HepG2 (cell line): ENCODE data around the gene MEX3A. TPM values are rescaled to one million over a fixed set of nuclear protein-coding genes. Genes with fewer than 3 reads are reported as not detected.

Experiments
- ATF1 ChIP-seq: IDR thresholded peaks from 2 replicates; pipeline ENCODE4 v1.6.1; 2016; ENCODE audit warnings: mild to moderate bottlenecking, control low read depth
- CENPBD1 ChIP-seq: sonication (generic); formaldehyde crosslinking; IDR thresholded peaks from 2 replicates; pipeline ENCODE4 v1.8.0; 2022; ENCODE audit warnings: missing genetic modification reagents, low read depth, mild to moderate bottlenecking, borderline replicate concordance
- FOSL1 ChIP-seq: sonication (generic); formaldehyde crosslinking; IDR thresholded peaks from 2 replicates; pipeline ENCODE4 v1.9.0; 2021; ENCODE audit warnings: missing genetic modification reagents, borderline replicate concordance
- FOXP1 ChIP-seq, 2 experiments: fragments of 450-650 bp in 1 of 2; IDR thresholded peaks; 2 replicates each; pipeline ENCODE4 v1.6.1; 2017 to 2018; ENCODE audit warnings: antibody characterized with exemption in 1 of 2
- HNRNPLL ChIP-seq: fragments of 200-400 bp; formaldehyde crosslinking; IDR thresholded peaks from 2 replicates; pipeline ENCODE4 v1.6.1; 2017; ENCODE audit warnings: mild to moderate bottlenecking, low read depth, low read length; ENCODE audit not compliant: poor library complexity, severe bottlenecking
- ISL2 ChIP-seq: sonication (generic); formaldehyde crosslinking; IDR thresholded peaks from 2 replicates; pipeline ENCODE4 v1.5.0; 2020; ENCODE audit warnings: missing genetic modification reagents
- MATR3 ChIP-seq: sonication (generic); formaldehyde crosslinking; IDR thresholded peaks from 2 replicates; pipeline ENCODE4 v1.4.0; 2020; ENCODE audit warnings: missing genetic modification reagents
- MIER3 ChIP-seq: IDR thresholded peaks from 2 replicates; pipeline ENCODE4 v1.6.1; 2016; ENCODE audit warnings: missing compliant biosample characterization, borderline replicate concordance
- MTF2 ChIP-seq: sonication (generic); formaldehyde crosslinking; IDR thresholded peaks from 2 replicates; pipeline ENCODE4 v1.5.0; 2020; ENCODE audit warnings: missing genetic modification reagents, borderline replicate concordance
- ONECUT2 ChIP-seq: sonication (generic); formaldehyde crosslinking; IDR thresholded peaks from 2 replicates; pipeline ENCODE4 v1.4.0; 2020; ENCODE audit warnings: missing genetic modification reagents
- STAT6 ChIP-seq: sonication (generic); formaldehyde crosslinking; IDR thresholded peaks from 2 replicates; pipeline ENCODE4 v1.4.0; 2020; ENCODE audit warnings: missing genetic modification reagents, mild to moderate bottlenecking, borderline replicate concordance
- THAP8 ChIP-seq: sonication (generic); formaldehyde crosslinking; IDR thresholded peaks from 2 replicates; pipeline ENCODE4 v1.5.1; 2020; ENCODE audit warnings: missing genetic modification reagents, mild to moderate bottlenecking, borderline replicate concordance
- TOE1 ChIP-seq: sonication (generic); formaldehyde crosslinking; IDR thresholded peaks from 2 replicates; pipeline ENCODE4 v1.4.0; 2020; ENCODE audit warnings: mild to moderate bottlenecking, missing genetic modification reagents
- XBP1 ChIP-seq: sonication (generic); formaldehyde crosslinking; IDR thresholded peaks from 2 replicates; pipeline ENCODE4 v1.5.0; 2020; ENCODE audit warnings: missing genetic modification reagents
- XRCC5 ChIP-seq: fragments of 200-400 bp; formaldehyde crosslinking; optimal IDR thresholded peaks from 2 replicates; pipeline ENCODE3; 2017; ENCODE audit warnings: mild to moderate bottlenecking, low read length
- ZNF10 ChIP-seq: sonication (generic); formaldehyde crosslinking; IDR thresholded peaks from 2 replicates; pipeline ENCODE4 v1.4.0; 2020; ENCODE audit warnings: mild to moderate bottlenecking, low read depth, missing genetic modification reagents, borderline replicate concordance
- ZNF556 ChIP-seq: sonication (generic); formaldehyde crosslinking; IDR thresholded peaks from 2 replicates; pipeline ENCODE4 v1.4.0; 2020; ENCODE audit warnings: mild to moderate bottlenecking, missing genetic modification reagents, borderline replicate concordance
- ZNF773 ChIP-seq: sonication (generic); formaldehyde crosslinking; IDR thresholded peaks from 2 replicates; pipeline ENCODE4 v1.4.0; 2020; ENCODE audit warnings: missing genetic modification reagents, borderline replicate concordance
- polyA plus RNA-seq, 8 experiments: library from polyadenylated mRNA; depleted of rRNA in 3 of 8; stranded (reverse) in 7 of 8; unstranded in 1 of 8; fragments of >200 nt; fragmentation: Illumina TruSeq in 4 of 8; extraction: Trizol in 4 of 8; gene quantifications; 2 replicates each; pipeline versions ENCODE4 v1.2.1 to v1.2.3, GENCODE V29; 2011 to 2016; ENCODE audit warnings: low read depth in 4 of 8, missing spikeins in 1 of 8, mixed read lengths in 1 of 8; ENCODE audit not compliant: insufficient read depth in 1 of 8
- total RNA-seq, 5 experiments: library from RNA; depleted of rRNA; stranded (reverse); fragments of >200 nt; fragmentation: Illumina TruSeq; extraction: Trizol; gene quantifications; 2 replicates each; pipeline ENCODE4 v1.2.3, GENCODE V29; 2016; ENCODE audit warnings: low read depth in 1 of 5
- TF ChIP-seq, protein P1 (sequence below): fragments of 450-650 bp; IDR thresholded peaks from 2 replicates; pipeline ENCODE4 v1.6.1; 2017; ENCODE audit warnings: mild to moderate bottlenecking
- TF ChIP-seq, protein P2 (sequence below): sonication (generic); formaldehyde crosslinking; IDR thresholded peaks from 2 replicates; pipeline ENCODE4 v1.9.0; 2021; ENCODE audit warnings: missing genetic modification reagents, borderline replicate concordance

The MEX3A gene
- total and polyA plus RNA-seq, 2 of the 13 experiments (the other 11 are each of a cell fraction or from before 2014, with no cell fraction given): 7.6 to 9.1 TPM

DNA sequence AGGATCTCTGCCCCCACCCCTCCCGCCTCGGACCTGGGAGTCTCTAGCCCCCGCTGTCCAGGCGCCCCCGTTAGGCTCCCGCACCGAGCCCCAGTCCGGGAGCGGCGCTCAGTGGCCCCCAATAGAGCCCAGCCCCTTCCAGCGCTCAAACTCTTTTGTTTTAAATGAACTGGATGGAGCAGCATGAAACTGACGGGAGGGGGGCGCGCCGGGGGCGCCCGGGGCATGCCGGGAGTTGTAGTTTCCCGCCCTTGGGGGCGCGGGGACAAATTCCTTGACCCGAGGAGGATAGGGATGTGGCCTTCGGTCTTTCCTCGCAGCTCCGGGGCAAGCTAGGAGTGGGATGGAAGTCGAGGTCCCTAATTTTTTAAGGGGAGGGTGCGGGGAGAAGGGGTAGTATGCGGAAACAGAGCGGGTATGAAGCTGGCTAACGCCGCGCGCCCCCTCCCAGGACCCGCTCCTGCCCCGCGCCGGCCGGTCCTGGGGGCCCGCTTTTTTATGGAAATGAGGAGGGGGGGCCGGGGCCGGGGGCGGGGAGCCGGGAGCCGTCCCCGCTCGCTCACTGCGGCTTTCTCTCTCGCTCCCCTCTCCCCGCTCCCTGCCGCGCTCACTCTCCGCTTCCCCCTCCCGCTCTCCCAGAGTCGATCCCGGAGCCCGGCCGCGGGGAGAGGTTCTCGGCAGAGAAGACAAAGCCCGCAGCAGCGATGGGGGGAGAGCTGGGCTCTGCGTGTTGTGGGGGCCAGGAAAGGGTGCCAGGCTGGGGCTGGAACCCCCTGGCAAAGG lies at the start of gene MEX3A (continued):
- TF ChIP-seq HNRNPLL: peak; percentile 25
- TF ChIP-seq MATR3: no peak
- TF ChIP-seq ZNF10 (CRISPR knock-in tag): no peak
- no peak for TF ChIP-seq THAP8
- TF ChIP-seq, protein P1, sequence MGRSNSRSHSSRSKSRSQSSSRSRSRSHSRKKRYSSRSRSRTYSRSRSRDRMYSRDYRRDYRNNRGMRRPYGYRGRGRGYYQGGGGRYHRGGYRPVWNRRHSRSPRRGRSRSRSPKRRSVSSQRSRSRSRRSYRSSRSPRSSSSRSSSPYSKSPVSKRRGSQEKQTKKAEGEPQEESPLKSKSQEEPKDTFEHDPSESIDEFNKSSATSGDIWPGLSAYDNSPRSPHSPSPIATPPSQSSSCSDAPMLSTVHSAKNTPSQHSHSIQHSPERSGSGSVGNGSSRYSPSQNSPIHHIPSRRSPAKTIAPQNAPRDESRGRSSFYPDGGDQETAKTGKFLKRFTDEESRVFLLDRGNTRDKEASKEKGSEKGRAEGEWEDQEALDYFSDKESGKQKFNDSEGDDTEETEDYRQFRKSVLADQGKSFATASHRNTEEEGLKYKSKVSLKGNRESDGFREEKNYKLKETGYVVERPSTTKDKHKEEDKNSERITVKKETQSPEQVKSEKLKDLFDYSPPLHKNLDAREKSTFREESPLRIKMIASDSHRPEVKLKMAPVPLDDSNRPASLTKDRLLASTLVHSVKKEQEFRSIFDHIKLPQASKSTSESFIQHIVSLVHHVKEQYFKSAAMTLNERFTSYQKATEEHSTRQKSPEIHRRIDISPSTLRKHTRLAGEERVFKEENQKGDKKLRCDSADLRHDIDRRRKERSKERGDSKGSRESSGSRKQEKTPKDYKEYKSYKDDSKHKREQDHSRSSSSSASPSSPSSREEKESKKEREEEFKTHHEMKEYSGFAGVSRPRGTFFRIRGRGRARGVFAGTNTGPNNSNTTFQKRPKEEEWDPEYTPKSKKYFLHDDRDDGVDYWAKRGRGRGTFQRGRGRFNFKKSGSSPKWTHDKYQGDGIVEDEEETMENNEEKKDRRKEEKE: no peak
- no peak for TF ChIP-seq ATF1 (CRISPR knock-in tag)
- TF ChIP-seq, protein P2, sequence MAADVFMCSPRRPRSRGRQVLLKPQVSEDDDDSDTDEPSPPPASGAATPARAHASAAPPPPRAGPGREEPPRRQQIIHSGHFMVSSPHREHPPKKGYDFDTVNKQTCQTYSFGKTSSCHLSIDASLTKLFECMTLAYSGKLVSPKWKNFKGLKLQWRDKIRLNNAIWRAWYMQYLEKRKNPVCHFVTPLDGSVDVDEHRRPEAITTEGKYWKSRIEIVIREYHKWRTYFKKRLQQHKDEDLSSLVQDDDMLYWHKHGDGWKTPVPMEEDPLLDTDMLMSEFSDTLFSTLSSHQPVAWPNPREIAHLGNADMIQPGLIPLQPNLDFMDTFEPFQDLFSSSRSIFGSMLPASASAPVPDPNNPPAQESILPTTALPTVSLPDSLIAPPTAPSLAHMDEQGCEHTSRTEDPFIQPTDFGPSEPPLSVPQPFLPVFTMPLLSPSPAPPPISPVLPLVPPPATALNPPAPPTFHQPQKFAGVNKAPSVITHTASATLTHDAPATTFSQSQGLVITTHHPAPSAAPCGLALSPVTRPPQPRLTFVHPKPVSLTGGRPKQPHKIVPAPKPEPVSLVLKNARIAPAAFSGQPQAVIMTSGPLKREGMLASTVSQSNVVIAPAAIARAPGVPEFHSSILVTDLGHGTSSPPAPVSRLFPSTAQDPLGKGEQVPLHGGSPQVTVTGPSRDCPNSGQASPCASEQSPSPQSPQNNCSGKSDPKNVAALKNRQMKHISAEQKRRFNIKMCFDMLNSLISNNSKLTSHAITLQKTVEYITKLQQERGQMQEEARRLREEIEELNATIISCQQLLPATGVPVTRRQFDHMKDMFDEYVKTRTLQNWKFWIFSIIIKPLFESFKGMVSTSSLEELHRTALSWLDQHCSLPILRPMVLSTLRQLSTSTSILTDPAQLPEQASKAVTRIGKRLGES (CRISPR knock-in tag): no peak
- TF ChIP-seq FOXP1 (IDR thresholded peaks at IDR 0.05): no peak
- TF ChIP-seq FOXP1 (CRISPR knock-in tag; IDR thresholded peaks at IDR 0.05): no peak
- TF ChIP-seq STAT6 (CRISPR knock-in tag): no peak
- TF ChIP-seq ZNF556 (CRISPR knock-in tag): no peak
- TF ChIP-seq XBP1 (CRISPR knock-in tag): no peak
- no peak for TF ChIP-seq ISL2 (CRISPR knock-in tag)
- TF ChIP-seq TOE1 (CRISPR knock-in tag): no peak
- no peak for TF ChIP-seq CENPBD1 (CRISPR knock-in tag)
- TF ChIP-seq XRCC5: no peak
- no peak for TF ChIP-seq MIER3 (CRISPR knock-in tag)
- no peak for TF ChIP-seq ONECUT2 (CRISPR knock-in tag)
- TF ChIP-seq MTF2: no peak
- TF ChIP-seq ZNF773 (CRISPR knock-in tag): no peak
- TF ChIP-seq FOSL1 (CRISPR knock-in tag): no peak
